CD4-positive, alpha-beta T cell treated with Interleukin-1 beta for 1 hour (primary cell): ENCODE measurements around the gene KCNH1.
"Not testable (repeated sequence)": the region's sequence is repeated elsewhere in the genome, so short reads cannot be mapped to it uniquely, and the experiment has no call there.

Experiments used
- DNase-seq, 2 donors: peaks; one replicate each; pipeline ENCODE4 v3.0.0-alpha.2; 2020 to 2022

The KCNH1 gene

GRCh38 chr1:211092955-211093354, 41.0 kb downstream of the KCNH1 start:
- no peak for DNase-seq

GRCh38 chr1:211091867-211092266, 42.1 kb downstream of the KCNH1 start:
- no peak for DNase-seq

GRCh38 chr1:211089536-211089935, 44.4 kb downstream of the KCNH1 start:
- no peak for DNase-seq

- DNase-seq: no peak
Observed at GRCh38 chr1:211088156-211088555, 45.8 kb downstream of the KCNH1 start.

GRCh38 chr1:211082824-211083223, 51.1 kb downstream of the KCNH1 start:
- DNase-seq: no peak

GRCh38 chr1:211081447-211081846, 52.5 kb downstream of the KCNH1 start:
- not testable (repeated sequence) for DNase-seq

GRCh38 chr1:211068976-211069375, 65.0 kb downstream of the KCNH1 start:
- DNase-seq: no peak

GRCh38 chr1:211066781-211067384, 67.1 kb downstream of the KCNH1 start:
- no peak for DNase-seq

- not testable (repeated sequence) for DNase-seq
Observed at GRCh38 chr1:211041838-211042237, 92.1 kb downstream of the KCNH1 start.

GRCh38 chr1:211037095-211037494, 96.9 kb downstream of the KCNH1 start:
- no peak for DNase-seq

- DNase-seq: no peak
Observed at GRCh38 chr1:211036381-211037060, 97.4 kb downstream of the KCNH1 start.

GRCh38 chr1:211035821-211036380, 98.0 kb downstream of the KCNH1 start:
- DNase-seq: no peak

- DNase-seq: no peak
Observed at GRCh38 chr1:211033921-211034525, 99.9 kb downstream of the KCNH1 start.

GRCh38 chr1:211024901-211025300, 109.0 kb downstream of the KCNH1 start:
- DNase-seq: no peak

GRCh38 chr1:211019266-211019665, 114.7 kb downstream of the KCNH1 start:
- DNase-seq: no peak

- no peak for DNase-seq
Observed at GRCh38 chr1:211018690-211019089, 115.3 kb downstream of the KCNH1 start.

- DNase-seq: no peak
Observed at GRCh38 chr1:211017075-211017718, 116.8 kb downstream of the KCNH1 start.

GRCh38 chr1:211014275-211014674, 119.7 kb downstream of the KCNH1 start:
- no peak for DNase-seq

GRCh38 chr1:211013346-211014240, 120.4 kb downstream of the KCNH1 start:
- DNase-seq: no peak

- not testable (repeated sequence) for DNase-seq
Observed at GRCh38 chr1:211011128-211011527, 122.8 kb downstream of the KCNH1 start.

- no peak for DNase-seq
Observed at GRCh38 chr1:211009944-211010343, 124.0 kb downstream of the KCNH1 start.

GRCh38 chr1:211007830-211008229, 126.1 kb downstream of the KCNH1 start:
- DNase-seq: no peak
